Type B pancreatic cell (in vitro differentiated cells): Measurements from ENCODE around the gene LNX2. TPM values are rescaled to one million over a fixed set of nuclear protein-coding genes. Genes with fewer than 3 reads are reported as not detected.

ENCODE experiments used
- DNase-seq: peaks from one replicate; pipeline ENCODE4 v3.0.0; 2021; ENCODE audit warnings: mixed read lengths; ENCODE audit not compliant: unreplicated experiment; ENCODE audit errors: extremely low spot score
- H3K27ac Mint-ChIP-seq: 2 replicates; pipeline ENCODE4 v1.8.0; 2021; ENCODE audit warnings: mild to moderate bottlenecking, mixed read lengths
- H3K27me3 Mint-ChIP-seq: 2 replicates; pipeline ENCODE4 v1.8.0; 2021; ENCODE audit warnings: mixed read lengths
- H3K36me3 Mint-ChIP-seq: 2 replicates; pipeline ENCODE4 v1.8.0; 2021; ENCODE audit warnings: mixed read lengths
- H3K4me1 Mint-ChIP-seq: one replicate; pipeline ENCODE4 v1.8.0; 2021; ENCODE audit warnings: mixed read lengths; ENCODE audit not compliant: unreplicated experiment
- H3K4me3 Mint-ChIP-seq: 2 replicates; pipeline ENCODE4 v1.8.0; 2021; ENCODE audit warnings: mild to moderate bottlenecking, mixed read lengths
- H3K9me3 Mint-ChIP-seq: 2 replicates; pipeline ENCODE4 v1.8.0; 2021; ENCODE audit warnings: mixed read lengths
- total RNA-seq: library from RNA; stranded (reverse); gene quantifications from 2 replicates; pipeline ENCODE4 v1.2.1, GENCODE V29; 2021; ENCODE audit warnings: low replicate concordance
- TF ChIP-seq, protein P1 (sequence below): fragments of 200-600 bp; sonication (generic); conservative IDR thresholded peaks from 2 replicates; pipeline ENCODE4 v1.5.0; 2021; ENCODE audit warnings: antibody characterized with exemption, mild to moderate bottlenecking

Gene LNX2
- total RNA-seq, 1 donor from 2014 or later = 12.0 TPM

DNA sequence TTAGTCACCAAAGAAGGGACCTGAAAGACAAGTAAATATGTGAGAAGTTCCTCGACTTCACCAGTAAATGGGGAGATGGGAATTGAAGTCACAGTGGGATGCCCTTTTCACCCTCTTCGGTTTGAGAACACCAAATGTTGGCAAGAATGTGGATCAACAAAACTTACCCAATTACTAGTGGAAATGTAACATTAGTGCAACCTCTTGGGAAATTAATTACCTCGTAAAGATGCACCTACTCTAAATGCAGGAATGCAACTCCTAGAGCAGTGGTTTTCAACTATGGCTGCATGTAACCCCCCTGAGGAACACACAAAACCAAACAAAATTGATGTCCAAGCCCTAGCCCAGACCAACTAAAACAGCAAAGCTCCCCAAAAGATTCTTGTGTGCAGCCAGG, 78.1 kb downstream of the LNX2 start:
- Mint-ChIP-seq H3K36me3 (peaks cover 4% of the 10 kb centered on the region), H3K27me3 (no peaks in the 10 kb centered on the region), H3K4me3 (no peak overlapping the region), H3K27ac (no peak overlapping the region), H3K9me3 (no peaks in the 10 kb centered on the region), H3K4me1 (no peaks in the 10 kb centered on the region)
- no peak for DNase-seq
- TF ChIP-seq, protein P1, sequence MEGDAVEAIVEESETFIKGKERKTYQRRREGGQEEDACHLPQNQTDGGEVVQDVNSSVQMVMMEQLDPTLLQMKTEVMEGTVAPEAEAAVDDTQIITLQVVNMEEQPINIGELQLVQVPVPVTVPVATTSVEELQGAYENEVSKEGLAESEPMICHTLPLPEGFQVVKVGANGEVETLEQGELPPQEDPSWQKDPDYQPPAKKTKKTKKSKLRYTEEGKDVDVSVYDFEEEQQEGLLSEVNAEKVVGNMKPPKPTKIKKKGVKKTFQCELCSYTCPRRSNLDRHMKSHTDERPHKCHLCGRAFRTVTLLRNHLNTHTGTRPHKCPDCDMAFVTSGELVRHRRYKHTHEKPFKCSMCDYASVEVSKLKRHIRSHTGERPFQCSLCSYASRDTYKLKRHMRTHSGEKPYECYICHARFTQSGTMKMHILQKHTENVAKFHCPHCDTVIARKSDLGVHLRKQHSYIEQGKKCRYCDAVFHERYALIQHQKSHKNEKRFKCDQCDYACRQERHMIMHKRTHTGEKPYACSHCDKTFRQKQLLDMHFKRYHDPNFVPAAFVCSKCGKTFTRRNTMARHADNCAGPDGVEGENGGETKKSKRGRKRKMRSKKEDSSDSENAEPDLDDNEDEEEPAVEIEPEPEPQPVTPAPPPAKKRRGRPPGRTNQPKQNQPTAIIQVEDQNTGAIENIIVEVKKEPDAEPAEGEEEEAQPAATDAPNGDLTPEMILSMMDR = no peak

DNA sequence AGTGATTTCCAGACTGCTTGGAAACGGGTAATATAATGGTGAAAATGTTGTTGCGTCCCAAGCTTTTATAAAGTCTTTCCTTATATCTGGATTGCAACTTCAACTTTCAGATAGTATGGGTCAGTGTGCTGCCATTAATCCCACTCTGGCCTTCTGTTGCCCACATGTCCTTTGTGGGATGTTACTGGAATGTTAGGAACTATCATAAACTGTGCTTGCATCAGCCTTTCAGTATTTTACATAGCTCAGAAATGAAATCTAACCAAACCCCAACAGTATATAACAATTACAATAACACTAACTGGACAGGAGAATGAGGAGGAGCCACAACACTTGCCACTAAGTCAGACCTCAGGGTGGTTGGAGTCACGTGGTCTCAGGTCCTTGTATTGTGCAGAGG, 78.9 kb downstream of the LNX2 start:
- no peak for DNase-seq
- Mint-ChIP-seq H3K4me3 (no peak overlapping the region), H3K36me3 (peaks cover 4% of the 10 kb centered on the region), H3K27me3 (no peaks in the 10 kb centered on the region), H3K9me3 (no peaks in the 10 kb centered on the region), H3K27ac (no peak overlapping the region), H3K4me1 (no peaks in the 10 kb centered on the region)
- TF ChIP-seq, protein P1 = no peak

DNA sequence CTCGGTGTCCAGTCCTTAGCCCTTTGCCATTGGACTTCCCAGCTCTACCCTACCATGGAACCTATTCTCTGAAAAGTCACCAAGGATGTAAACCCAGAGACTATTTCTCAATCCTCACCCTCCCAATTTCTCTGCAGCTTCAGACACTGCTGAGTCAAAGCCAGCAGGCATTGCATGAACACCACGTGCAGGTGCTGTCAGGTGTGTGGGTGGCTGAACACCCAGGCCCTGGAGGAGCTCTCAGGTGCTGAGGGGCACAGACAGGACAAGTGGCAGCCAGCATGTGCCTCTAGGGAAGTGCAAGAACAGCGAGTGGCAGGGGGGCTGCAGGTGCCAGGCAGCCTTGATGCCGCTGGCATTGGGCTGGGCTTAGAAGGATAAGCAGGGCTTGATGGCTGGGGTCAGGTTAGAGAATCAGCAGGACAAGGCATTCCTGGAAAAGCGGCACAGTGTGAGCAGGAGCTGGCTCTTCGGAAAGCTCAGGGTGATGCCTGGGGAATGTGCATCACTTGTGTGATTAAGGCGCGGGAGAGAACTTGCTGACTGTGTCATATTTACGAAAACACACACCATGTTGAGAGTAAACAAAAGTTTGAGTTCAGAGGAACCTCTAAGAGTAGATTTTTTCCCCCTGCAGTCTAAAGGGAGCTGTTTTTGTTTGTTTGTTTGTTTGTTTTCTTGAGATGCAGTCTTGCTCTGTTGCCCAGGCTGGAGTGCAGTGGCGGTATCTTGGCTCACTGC, 83.8 kb downstream of the LNX2 start:
- Mint-ChIP-seq H3K9me3 (no peaks in the 10 kb centered on the region), H3K4me1 (peaks cover 8% of the 10 kb centered on the region), H3K27ac (no peak overlapping the region), H3K27me3 (no peaks in the 10 kb centered on the region), H3K4me3 (no peak overlapping the region), H3K36me3 (no peaks in the 10 kb centered on the region)
- DNase-seq = no peak
- TF ChIP-seq, protein P1 = no peak

DNA sequence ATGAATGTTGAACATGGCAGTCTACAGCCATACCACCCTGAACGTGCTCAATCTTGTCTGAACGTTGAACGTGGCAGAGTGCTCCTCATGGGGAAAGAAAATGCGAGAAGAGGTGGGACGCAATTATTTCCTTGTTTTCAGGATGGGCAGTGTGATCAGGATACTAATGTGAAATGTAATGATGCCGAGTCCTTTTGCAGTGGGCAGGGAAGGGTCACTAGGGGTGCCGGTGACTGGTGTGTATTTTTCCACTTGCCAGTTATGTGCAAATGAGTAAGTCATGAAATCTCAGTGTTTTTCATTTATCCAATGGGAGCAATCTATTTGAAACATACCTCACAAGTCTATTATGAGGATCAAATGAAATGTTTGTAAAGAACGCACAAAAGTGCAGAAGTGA, 84.8 kb downstream of the LNX2 start:
- H3K27me3 Mint-ChIP-seq = peaks cover 3% of the 10 kb centered on the region

DNA sequence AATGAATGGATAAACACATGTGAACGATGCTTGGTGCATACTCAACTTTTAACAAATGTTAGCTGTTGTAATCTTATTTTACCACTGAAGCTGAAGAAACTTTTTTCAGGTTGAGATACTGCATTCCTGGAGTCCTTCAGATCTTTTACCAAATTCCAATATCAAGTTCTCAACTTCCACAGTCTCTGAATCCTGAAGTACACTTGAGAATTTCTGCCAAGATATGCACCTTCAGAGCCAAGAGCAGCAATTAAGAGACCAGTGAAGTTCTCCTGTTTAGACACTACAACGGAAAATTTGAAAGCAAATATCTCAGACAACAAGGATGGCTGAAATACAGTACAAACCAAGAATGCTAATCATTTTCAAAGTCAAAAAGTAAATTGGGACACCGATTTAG, 85.3 kb downstream of the LNX2 start:
- H3K27me3 Mint-ChIP-seq = peaks cover 3% of the 10 kb centered on the region
- H3K4me1 Mint-ChIP-seq = peaks cover 8% of the 10 kb centered on the region
- no peak for DNase-seq
- no peak overlapping the region for H3K27ac Mint-ChIP-seq
- TF ChIP-seq, protein P1 = no peak
- no peaks in the 10 kb centered on the region for H3K9me3 Mint-ChIP-seq
- H3K36me3 Mint-ChIP-seq = no peaks in the 10 kb centered on the region
- H3K4me3 Mint-ChIP-seq = no peak overlapping the region

More for the DNA sequence above, 84.8 kb downstream of the LNX2 start:
- Mint-ChIP-seq H3K27ac (no peak overlapping the region), H3K4me1 (peaks cover 8% of the 10 kb centered on the region), H3K9me3 (no peaks in the 10 kb centered on the region), H3K4me3 (no peak overlapping the region), H3K36me3 (no peaks in the 10 kb centered on the region)
- TF ChIP-seq, protein P1 = no peak
- DNase-seq = no peak
